ENCODE data around the gene MALAT1. TPM values are rescaled to one million over a fixed set of nuclear protein-coding genes. Genes with fewer than 3 reads are reported as not detected.

The MALAT1 gene
- total and polyA plus RNA-seq, 2 of the 13 experiments (the other 11 are each of a cell fraction or from before 2014, with no cell fraction given): 143 to 1,237 TPM

DNA sequence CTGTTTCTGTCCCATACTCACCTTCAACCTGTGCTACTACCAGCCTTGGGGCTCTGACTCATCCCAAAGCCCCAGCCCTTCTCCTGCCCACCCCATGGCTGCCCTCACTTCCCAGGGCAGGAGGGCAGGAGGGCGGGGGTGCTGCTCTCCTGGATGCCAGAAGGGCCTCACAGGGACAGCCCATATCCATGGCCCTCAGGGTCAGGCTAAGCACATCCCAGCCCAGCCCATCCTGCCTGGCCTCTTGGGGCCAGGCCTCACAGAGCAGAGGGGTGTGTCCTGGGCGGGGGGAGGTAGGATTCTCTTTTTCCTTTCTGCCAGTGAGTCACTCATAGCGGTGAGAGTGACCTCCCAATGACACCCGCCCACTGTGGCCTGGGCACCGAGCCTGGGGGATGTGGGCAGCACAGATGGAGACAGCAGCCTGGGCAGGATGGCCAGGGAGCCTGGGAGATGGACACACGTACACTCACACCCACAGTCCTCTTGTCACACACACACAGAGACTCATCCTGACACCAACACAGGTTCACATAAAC lies 56.9 kb downstream of the MALAT1 start (continued):
- no peak for TF ChIP-seq ZNF737 (CRISPR knock-in tag; IDR thresholded peaks at IDR 0.05; ENCODE audit: borderline replicate concordance)
- TF ChIP-seq ZMYM4 (CRISPR knock-in tag; IDR thresholded peaks at IDR 0.05): no peak
- peak; percentile 57; the same call in 1 of the 2 replicates for TF ChIP-seq MAZ (IDR thresholded peaks at IDR 0.05; ENCODE audit: borderline replicate concordance, low read depth, low read length)
- TF ChIP-seq MAZ (CRISPR knock-in tag; IDR thresholded peaks at IDR 0.05; ENCODE audit: low read depth): no peak
- TF ChIP-seq JARID2 (CRISPR knock-in tag; IDR thresholded peaks at IDR 0.05; ENCODE audit: insufficient replicate concordance): no peak
- TF ChIP-seq KLF9 (CRISPR knock-in tag; IDR thresholded peaks at IDR 0.05; ENCODE audit: low read depth): peak; percentile 56; the same call in 1 of the 2 replicates
- no peak for TF ChIP-seq ZNF552 (CRISPR knock-in tag; IDR thresholded peaks at IDR 0.05; ENCODE audit: borderline replicate concordance)
- TF ChIP-seq ZNF660 (CRISPR knock-in tag; IDR thresholded peaks at IDR 0.05; ENCODE audit: borderline replicate concordance, low read depth): no peak
- TF ChIP-seq MEIS2 (CRISPR knock-in tag; IDR thresholded peaks at IDR 0.05): 0 out of 2 replicates have a peak, but pooled peaks have one; percentile 42
- peak; percentile 46; the same call in 1 of the 2 replicates for TF ChIP-seq GATAD2A (CRISPR knock-in tag; IDR thresholded peaks at IDR 0.05)
- TF ChIP-seq, protein P1, sequence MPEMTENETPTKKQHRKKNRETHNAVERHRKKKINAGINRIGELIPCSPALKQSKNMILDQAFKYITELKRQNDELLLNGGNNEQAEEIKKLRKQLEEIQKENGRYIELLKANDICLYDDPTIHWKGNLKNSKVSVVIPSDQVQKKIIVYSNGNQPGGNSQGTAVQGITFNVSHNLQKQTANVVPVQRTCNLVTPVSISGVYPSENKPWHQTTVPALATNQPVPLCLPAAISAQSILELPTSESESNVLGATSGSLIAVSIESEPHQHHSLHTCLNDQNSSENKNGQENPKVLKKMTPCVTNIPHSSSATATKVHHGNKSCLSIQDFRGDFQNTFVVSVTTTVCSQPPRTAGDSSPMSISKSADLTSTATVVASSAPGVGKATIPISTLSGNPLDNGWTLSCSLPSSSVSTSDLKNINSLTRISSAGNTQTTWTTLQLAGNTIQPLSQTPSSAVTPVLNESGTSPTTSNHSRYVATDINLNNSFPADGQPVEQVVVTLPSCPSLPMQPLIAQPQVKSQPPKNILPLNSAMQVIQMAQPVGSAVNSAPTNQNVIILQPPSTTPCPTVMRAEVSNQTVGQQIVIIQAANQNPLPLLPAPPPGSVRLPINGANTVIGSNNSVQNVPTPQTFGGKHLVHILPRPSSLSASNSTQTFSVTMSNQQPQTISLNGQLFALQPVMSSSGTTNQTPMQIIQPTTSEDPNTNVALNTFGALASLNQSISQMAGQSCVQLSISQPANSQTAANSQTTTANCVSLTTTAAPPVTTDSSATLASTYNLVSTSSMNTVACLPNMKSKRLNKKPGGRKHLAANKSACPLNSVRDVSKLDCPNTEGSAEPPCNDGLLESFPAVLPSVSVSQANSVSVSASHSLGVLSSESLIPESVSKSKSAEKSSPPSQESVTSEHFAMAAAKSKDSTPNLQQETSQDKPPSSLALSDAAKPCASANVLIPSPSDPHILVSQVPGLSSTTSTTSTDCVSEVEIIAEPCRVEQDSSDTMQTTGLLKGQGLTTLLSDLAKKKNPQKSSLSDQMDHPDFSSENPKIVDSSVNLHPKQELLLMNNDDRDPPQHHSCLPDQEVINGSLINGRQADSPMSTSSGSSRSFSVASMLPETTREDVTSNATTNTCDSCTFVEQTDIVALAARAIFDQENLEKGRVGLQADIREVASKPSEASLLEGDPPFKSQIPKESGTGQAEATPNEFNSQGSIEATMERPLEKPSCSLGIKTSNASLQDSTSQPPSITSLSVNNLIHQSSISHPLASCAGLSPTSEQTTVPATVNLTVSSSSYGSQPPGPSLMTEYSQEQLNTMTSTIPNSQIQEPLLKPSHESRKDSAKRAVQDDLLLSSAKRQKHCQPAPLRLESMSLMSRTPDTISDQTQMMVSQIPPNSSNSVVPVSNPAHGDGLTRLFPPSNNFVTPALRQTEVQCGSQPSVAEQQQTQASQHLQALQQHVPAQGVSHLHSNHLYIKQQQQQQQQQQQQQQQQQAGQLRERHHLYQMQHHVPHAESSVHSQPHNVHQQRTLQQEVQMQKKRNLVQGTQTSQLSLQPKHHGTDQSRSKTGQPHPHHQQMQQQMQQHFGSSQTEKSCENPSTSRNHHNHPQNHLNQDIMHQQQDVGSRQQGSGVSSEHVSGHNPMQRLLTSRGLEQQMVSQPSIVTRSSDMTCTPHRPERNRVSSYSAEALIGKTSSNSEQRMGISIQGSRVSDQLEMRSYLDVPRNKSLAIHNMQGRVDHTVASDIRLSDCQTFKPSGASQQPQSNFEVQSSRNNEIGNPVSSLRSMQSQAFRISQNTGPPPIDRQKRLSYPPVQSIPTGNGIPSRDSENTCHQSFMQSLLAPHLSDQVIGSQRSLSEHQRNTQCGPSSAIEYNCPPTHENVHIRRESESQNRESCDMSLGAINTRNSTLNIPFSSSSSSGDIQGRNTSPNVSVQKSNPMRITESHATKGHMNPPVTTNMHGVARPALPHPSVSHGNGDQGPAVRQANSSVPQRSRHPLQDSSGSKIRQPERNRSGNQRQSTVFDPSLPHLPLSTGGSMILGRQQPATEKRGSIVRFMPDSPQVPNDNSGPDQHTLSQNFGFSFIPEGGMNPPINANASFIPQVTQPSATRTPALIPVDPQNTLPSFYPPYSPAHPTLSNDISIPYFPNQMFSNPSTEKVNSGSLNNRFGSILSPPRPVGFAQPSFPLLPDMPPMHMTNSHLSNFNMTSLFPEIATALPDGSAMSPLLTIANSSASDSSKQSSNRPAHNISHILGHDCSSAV (CRISPR knock-in tag; IDR thresholded peaks at IDR 0.05; ENCODE audit: borderline replicate concordance): no peak
- peak; percentile 79 for TF ChIP-seq RXRB (CRISPR knock-in tag; IDR thresholded peaks at IDR 0.05; ENCODE audit: borderline replicate concordance)
- peak; percentile 52; the same call in 1 of the 2 replicates for TF ChIP-seq KDM2A (CRISPR knock-in tag; IDR thresholded peaks at IDR 0.05; ENCODE audit: borderline replicate concordance, low read depth)
- TF ChIP-seq ZNF530 (CRISPR knock-in tag; IDR thresholded peaks at IDR 0.05; ENCODE audit: low read depth): no peak
- no peak for TF ChIP-seq SIN3B (IDR thresholded peaks at IDR 0.05; ENCODE audit: low read length)
- TF ChIP-seq, protein P2, sequence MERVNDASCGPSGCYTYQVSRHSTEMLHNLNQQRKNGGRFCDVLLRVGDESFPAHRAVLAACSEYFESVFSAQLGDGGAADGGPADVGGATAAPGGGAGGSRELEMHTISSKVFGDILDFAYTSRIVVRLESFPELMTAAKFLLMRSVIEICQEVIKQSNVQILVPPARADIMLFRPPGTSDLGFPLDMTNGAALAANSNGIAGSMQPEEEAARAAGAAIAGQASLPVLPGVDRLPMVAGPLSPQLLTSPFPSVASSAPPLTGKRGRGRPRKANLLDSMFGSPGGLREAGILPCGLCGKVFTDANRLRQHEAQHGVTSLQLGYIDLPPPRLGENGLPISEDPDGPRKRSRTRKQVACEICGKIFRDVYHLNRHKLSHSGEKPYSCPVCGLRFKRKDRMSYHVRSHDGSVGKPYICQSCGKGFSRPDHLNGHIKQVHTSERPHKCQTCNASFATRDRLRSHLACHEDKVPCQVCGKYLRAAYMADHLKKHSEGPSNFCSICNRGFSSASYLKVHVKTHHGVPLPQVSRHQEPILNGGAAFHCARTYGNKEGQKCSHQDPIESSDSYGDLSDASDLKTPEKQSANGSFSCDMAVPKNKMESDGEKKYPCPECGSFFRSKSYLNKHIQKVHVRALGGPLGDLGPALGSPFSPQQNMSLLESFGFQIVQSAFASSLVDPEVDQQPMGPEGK (CRISPR knock-in tag; IDR thresholded peaks at IDR 0.05): peak; percentile 86
- TF ChIP-seq, protein P3, sequence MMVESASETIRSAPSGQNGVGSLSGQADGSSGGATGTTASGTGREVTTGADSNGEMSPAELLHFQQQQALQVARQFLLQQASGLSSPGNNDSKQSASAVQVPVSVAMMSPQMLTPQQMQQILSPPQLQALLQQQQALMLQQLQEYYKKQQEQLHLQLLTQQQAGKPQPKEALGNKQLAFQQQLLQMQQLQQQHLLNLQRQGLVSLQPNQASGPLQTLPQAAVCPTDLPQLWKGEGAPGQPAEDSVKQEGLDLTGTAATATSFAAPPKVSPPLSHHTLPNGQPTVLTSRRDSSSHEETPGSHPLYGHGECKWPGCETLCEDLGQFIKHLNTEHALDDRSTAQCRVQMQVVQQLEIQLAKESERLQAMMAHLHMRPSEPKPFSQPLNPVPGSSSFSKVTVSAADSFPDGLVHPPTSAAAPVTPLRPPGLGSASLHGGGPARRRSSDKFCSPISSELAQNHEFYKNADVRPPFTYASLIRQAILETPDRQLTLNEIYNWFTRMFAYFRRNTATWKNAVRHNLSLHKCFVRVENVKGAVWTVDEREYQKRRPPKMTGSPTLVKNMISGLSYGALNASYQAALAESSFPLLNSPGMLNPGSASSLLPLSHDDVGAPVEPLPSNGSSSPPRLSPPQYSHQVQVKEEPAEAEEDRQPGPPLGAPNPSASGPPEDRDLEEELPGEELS (CRISPR knock-in tag; IDR thresholded peaks at IDR 0.05): 0 out of 2 replicates have a peak, but pooled peaks have one; percentile 36

Measured in HepG2 (cell line).